NT2/D1 (cell line): ENCODE results near the gene ARRB1.
A peak's percentile ranks its signal among the peaks of the same experiment; 100 is the strongest.

Experiments
- DNase-seq: peaks from one replicate; pipeline ENCODE4 v3.0.0-alpha.2; 2011; ENCODE audit warnings: low read depth, low spot score
- H3K27me3 ChIP-seq: 2 replicates; pipeline ENCODE4 v1.6.0; 2011; ENCODE audit warnings: mild to moderate bottlenecking; ENCODE audit not compliant: insufficient read length, insufficient read depth
- H3K36me3 ChIP-seq: 2 replicates; pipeline ENCODE4 v1.6.1; 2011; ENCODE audit warnings: mild to moderate bottlenecking, low read length, mixed read lengths; ENCODE audit not compliant: insufficient read depth, insufficient read length
- H3K4me1 ChIP-seq: 2 replicates; pipeline ENCODE4 v1.5.1; 2011; ENCODE audit not compliant: insufficient read depth, insufficient read length
- H3K4me3 ChIP-seq: 2 replicates; pipeline ENCODE4 v1.5.1; 2011; ENCODE audit warnings: low read depth; ENCODE audit not compliant: insufficient read length
- H3K9ac ChIP-seq: 2 replicates; pipeline ENCODE4 v1.6.0; 2011; ENCODE audit warnings: low read depth; ENCODE audit not compliant: insufficient read length
- H3K9me3 ChIP-seq: 2 replicates; pipeline ENCODE4 v1.5.1; 2011; ENCODE audit warnings: mild to moderate bottlenecking, low read length; ENCODE audit not compliant: insufficient read depth
- SUZ12 ChIP-seq: IDR thresholded peaks from 2 replicates; pipeline ENCODE4 v1.6.1; 2011; ENCODE audit not compliant: insufficient read length, insufficient read depth; ENCODE audit errors: extremely low read depth
- YY1 ChIP-seq: IDR thresholded peaks from 2 replicates; pipeline ENCODE4 v1.6.1; 2011; ENCODE audit not compliant: insufficient read length, insufficient read depth
- ZNF274 ChIP-seq: IDR thresholded peaks from 2 replicates; pipeline ENCODE4 v1.6.1; 2011; ENCODE audit warnings: mild to moderate bottlenecking, low read depth, low read length

ARRB1 gene

GRCh38 chr11:75351791-75352587, 528 bp upstream of the ARRB1 start:
- peaks cover 23% of the 10 kb centered on the region for H3K36me3 ChIP-seq
- no peaks in the 10 kb centered on the region for H3K9me3 ChIP-seq
- peak overlapping the region; percentile 93 for H3K9ac ChIP-seq
- peaks cover 22% of the 10 kb centered on the region for H3K4me1 ChIP-seq
- DNase-seq, result peak; percentile 58
- peak overlapping the region; percentile 78 for H3K4me3 ChIP-seq
- no peak for TF ChIP-seq YY1
- no peaks in the 10 kb centered on the region for H3K27me3 ChIP-seq

GRCh38 chr11:75350743-75351540, 519 bp downstream of the ARRB1 start:
- Histone ChIP-seq H3K9ac (peak overlapping the region; percentile 90), H3K4me3 (peak overlapping the region; percentile 90), H3K27me3 (no peaks in the 10 kb centered on the region), H3K4me1 (peaks cover 27% of the 10 kb centered on the region), H3K36me3 (peaks cover 31% of the 10 kb centered on the region), H3K9me3 (no peaks in the 10 kb centered on the region)
- no peak for DNase-seq
- TF ChIP-seq YY1, result no peak
- TF ChIP-seq ZNF274, result no peak
- no peak for TF ChIP-seq SUZ12

- TF ChIP-seq SUZ12 (no peak), YY1 (no peak), ZNF274 (no peak)
- H3K4me1 ChIP-seq, result peaks cover 29% of the 10 kb centered on the region
- DNase-seq, result no peak
- peak overlapping the region; percentile 90 for H3K4me3 ChIP-seq
- peak overlapping the region; percentile 90 for H3K9ac ChIP-seq
- H3K9me3 ChIP-seq, result no peaks in the 10 kb centered on the region
- peaks cover 38% of the 10 kb centered on the region for H3K36me3 ChIP-seq
- no peaks in the 10 kb centered on the region for H3K27me3 ChIP-seq
Observed at GRCh38 chr11:75350122-75350742, 1.2 kb downstream of the ARRB1 start.

- Histone ChIP-seq H3K27me3 (no peaks in the 10 kb centered on the region), H3K4me1 (peaks cover 34% of the 10 kb centered on the region), H3K4me3 (peak overlapping the region; percentile 90), H3K9me3 (no peaks in the 10 kb centered on the region), H3K9ac (peak overlapping the region; percentile 90), H3K36me3 (peaks cover 44% of the 10 kb centered on the region)
- no peak for DNase-seq
- TF ChIP-seq ZNF274, result no peak
Observed at GRCh38 chr11:75349521-75350116, 1.8 kb downstream of the ARRB1 start.

GRCh38 chr11:75347781-75348566, 3.5 kb downstream of the ARRB1 start:
- DNase-seq, result no peak
- H3K27me3 ChIP-seq, result no peaks in the 10 kb centered on the region
- no peak overlapping the region for H3K4me3 ChIP-seq
- peaks cover 45% of the 10 kb centered on the region for H3K4me1 ChIP-seq
- H3K9me3 ChIP-seq, result no peaks in the 10 kb centered on the region
- H3K36me3 ChIP-seq, result peaks cover 53% of the 10 kb centered on the region
- H3K9ac ChIP-seq, result no peak overlapping the region
- TF ChIP-seq SUZ12, result no peak
- TF ChIP-seq YY1, result no peak
- TF ChIP-seq ZNF274, result no peak

- H3K9me3 ChIP-seq, result no peaks in the 10 kb centered on the region
- peaks cover 53% of the 10 kb centered on the region for H3K4me1 ChIP-seq
- H3K4me3 ChIP-seq, result no peak overlapping the region
- DNase-seq, result no peak
- H3K36me3 ChIP-seq, result peaks cover 59% of the 10 kb centered on the region
- TF ChIP-seq SUZ12 (no peak), YY1 (no peak), ZNF274 (no peak)
- H3K9ac ChIP-seq, result no peak overlapping the region
- no peaks in the 10 kb centered on the region for H3K27me3 ChIP-seq
Observed at GRCh38 chr11:75346912-75347647, 4.4 kb downstream of the ARRB1 start.
